Measurements from ENCODE around the gene ALX3.

Gene ALX3

GRCh38 chr1:110035236-110035752 lies 35.2 kb downstream of the ALX3 start:
- Histone ChIP-seq H3K27me3 (ENCODE audit: low read length) (no peaks in the 10 kb centered on the region), H3K36me3 (ENCODE audit: low read length) (no peaks in the 10 kb centered on the region), H3K79me2 (ENCODE audit: insufficient read depth, low read length) (peaks cover 23% of the 10 kb centered on the region), H3K4me3 (ENCODE audit: insufficient read depth, low read length, poor library complexity, severe bottlenecking) (peak overlapping the region; percentile 94), H3K9me3 (ENCODE audit: insufficient read depth, low read length) (no peaks in the 10 kb centered on the region), H3K4me2 (ENCODE audit: low read depth, low read length, poor library complexity, severe bottlenecking) (peak overlapping the region; percentile 55), H3F3A (ENCODE audit: insufficient read depth) (0 out of 2 replicates have a peak, but pooled peaks cover 7% of the 10 kb centered on the region), H3K9me2 (replicated peaks; ENCODE audit: insufficient read depth, low read length) (no peaks in the 10 kb centered on the region), H3K27ac (ENCODE audit: low read depth, low read length) (no peak overlapping the region; the same call in 1 of the 2 replicates), H4K20me1 (ENCODE audit: low read depth, low read length) (no peaks in the 10 kb centered on the region), H2AFZ (ENCODE audit: low read depth, low read length, severe bottlenecking) (peak overlapping the region; percentile 67), H3K9ac (ENCODE audit: low read length) (peak overlapping the region; percentile 90)
- TF ChIP-seq CTCF (IDR thresholded peaks at IDR 0.05; ENCODE audit: insufficient read depth, low read length, poor library complexity, severe bottlenecking): no peak
- TF ChIP-seq EZH2phosphoT487 (conservative IDR thresholded peaks at IDR 0.05; ENCODE audit: low read length): no peak

GRCh38 chr1:110034451-110035235 lies 35.8 kb downstream of the ALX3 start, which contains the start of gene STRIP1:
Gene STRIP1, plus strand, starts transcription at chr1:110034624. Its CDS starts 14 bp downstream, at chr1:110034638.
- no peaks in the 10 kb centered on the region for H3K9me3 ChIP-seq (ENCODE audit: insufficient read depth, low read length)
- peak within 1 kb of the TSS; percentile 90 for H3K9ac ChIP-seq (ENCODE audit: low read length)
- H3F3A ChIP-seq (ENCODE audit: insufficient read depth): 0 out of 2 replicates have a peak, but pooled peaks cover 7% of the 10 kb centered on the region
- H3K27me3 ChIP-seq (ENCODE audit: low read length): no peaks in the 10 kb centered on the region
- H4K20me1 ChIP-seq (ENCODE audit: low read depth, low read length): no peaks in the 10 kb centered on the region
- peaks cover 23% of the 10 kb centered on the region for H3K79me2 ChIP-seq (ENCODE audit: insufficient read depth, low read length)
- peak within 1 kb of the TSS; percentile 94 for H3K4me3 ChIP-seq (ENCODE audit: insufficient read depth, low read length, poor library complexity, severe bottlenecking)
- no peak for TF ChIP-seq EZH2phosphoT487 (conservative IDR thresholded peaks at IDR 0.05; ENCODE audit: low read length)
- TF ChIP-seq CTCF (IDR thresholded peaks at IDR 0.05; ENCODE audit: insufficient read depth, low read length, poor library complexity, severe bottlenecking): no peak
- no peaks in the 10 kb centered on the region for H3K36me3 ChIP-seq (ENCODE audit: low read length)
- no peaks in the 10 kb centered on the region for H3K9me2 ChIP-seq (replicated peaks; ENCODE audit: insufficient read depth, low read length)
- H3K27ac ChIP-seq (ENCODE audit: low read depth, low read length): peak within 1 kb of the TSS; percentile 30; the same call in 1 of the 2 replicates
- peak within 1 kb of the TSS; percentile 67 for H2AFZ ChIP-seq (ENCODE audit: low read depth, low read length, severe bottlenecking)
- peak within 1 kb of the TSS; percentile 55 for H3K4me2 ChIP-seq (ENCODE audit: low read depth, low read length, poor library complexity, severe bottlenecking)

GRCh38 chr1:110034040-110034450 lies 36.4 kb downstream of the ALX3 start:
- Histone ChIP-seq H3K27ac (ENCODE audit: low read depth, low read length) (no peak overlapping the region), H3K9ac (ENCODE audit: low read length) (peak overlapping the region; percentile 90; the same call in 1 of the 2 replicates)

More at GRCh38 chr1:110034040-110034450, 36.4 kb downstream of the ALX3 start:
- TF ChIP-seq CTCF (IDR thresholded peaks at IDR 0.05; ENCODE audit: insufficient read depth, low read length, poor library complexity, severe bottlenecking) (no peak), EZH2phosphoT487 (conservative IDR thresholded peaks at IDR 0.05; ENCODE audit: low read length) (no peak)
- Histone ChIP-seq H3K4me2 (ENCODE audit: low read depth, low read length, poor library complexity, severe bottlenecking) (peak overlapping the region; percentile 55), H3K27me3 (ENCODE audit: low read length) (no peaks in the 10 kb centered on the region), H3K36me3 (ENCODE audit: low read length) (no peaks in the 10 kb centered on the region), H2AFZ (ENCODE audit: low read depth, low read length, severe bottlenecking) (peak overlapping the region; percentile 67), H3F3A (ENCODE audit: insufficient read depth) (0 out of 2 replicates have a peak, but pooled peaks cover 7% of the 10 kb centered on the region), H3K9me3 (ENCODE audit: insufficient read depth, low read length) (no peaks in the 10 kb centered on the region), H4K20me1 (ENCODE audit: low read depth, low read length) (no peaks in the 10 kb centered on the region), H3K9me2 (replicated peaks; ENCODE audit: insufficient read depth, low read length) (no peaks in the 10 kb centered on the region), H3K79me2 (ENCODE audit: insufficient read depth, low read length) (peaks cover 23% of the 10 kb centered on the region), H3K4me3 (ENCODE audit: insufficient read depth, low read length, poor library complexity, severe bottlenecking) (peak overlapping the region; percentile 94)

All from SU-DHL-6 (cell line).